ENCODE measurements around the gene CLSTN2. TPM values are rescaled to one million over a fixed set of nuclear protein-coding genes. Genes with fewer than 3 reads are reported as not detected.
A peak's percentile ranks its signal among the peaks of the same experiment; 100 is the strongest.

The CLSTN2 gene
- total RNA-seq, 1 donor from 2014 or later: 16.0 TPM

DNA sequence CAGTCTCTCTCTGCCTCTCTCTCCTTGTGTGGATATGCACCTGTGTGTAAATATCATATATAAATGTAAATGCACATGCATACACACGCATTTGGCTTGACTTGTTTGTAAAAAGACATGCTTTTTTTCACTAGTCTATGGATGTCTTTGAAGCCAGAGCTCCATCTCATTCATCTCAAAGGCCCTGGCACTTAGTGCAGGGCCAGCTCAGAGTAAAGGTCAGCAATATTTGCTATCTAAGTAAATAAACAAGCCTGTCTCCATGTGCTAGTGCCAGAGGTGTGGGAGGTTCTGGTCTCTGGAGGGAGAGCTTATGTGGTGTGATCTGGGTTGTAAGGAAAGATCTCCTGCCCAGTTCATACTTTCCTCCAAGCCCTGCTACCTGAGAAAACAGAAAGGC, 5.6 kb downstream of the CLSTN2 start:
- TF ChIP-seq POLR2AphosphoS5 (IDR thresholded peaks at IDR 0.05; ENCODE audit: insufficient read depth in 1 of 2, low read depth in 1 of 2): no peak
- TF ChIP-seq, protein P1, sequence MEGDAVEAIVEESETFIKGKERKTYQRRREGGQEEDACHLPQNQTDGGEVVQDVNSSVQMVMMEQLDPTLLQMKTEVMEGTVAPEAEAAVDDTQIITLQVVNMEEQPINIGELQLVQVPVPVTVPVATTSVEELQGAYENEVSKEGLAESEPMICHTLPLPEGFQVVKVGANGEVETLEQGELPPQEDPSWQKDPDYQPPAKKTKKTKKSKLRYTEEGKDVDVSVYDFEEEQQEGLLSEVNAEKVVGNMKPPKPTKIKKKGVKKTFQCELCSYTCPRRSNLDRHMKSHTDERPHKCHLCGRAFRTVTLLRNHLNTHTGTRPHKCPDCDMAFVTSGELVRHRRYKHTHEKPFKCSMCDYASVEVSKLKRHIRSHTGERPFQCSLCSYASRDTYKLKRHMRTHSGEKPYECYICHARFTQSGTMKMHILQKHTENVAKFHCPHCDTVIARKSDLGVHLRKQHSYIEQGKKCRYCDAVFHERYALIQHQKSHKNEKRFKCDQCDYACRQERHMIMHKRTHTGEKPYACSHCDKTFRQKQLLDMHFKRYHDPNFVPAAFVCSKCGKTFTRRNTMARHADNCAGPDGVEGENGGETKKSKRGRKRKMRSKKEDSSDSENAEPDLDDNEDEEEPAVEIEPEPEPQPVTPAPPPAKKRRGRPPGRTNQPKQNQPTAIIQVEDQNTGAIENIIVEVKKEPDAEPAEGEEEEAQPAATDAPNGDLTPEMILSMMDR (IDR thresholded peaks at IDR 0.05): no peak
- TF ChIP-seq POLR2A (IDR thresholded peaks at IDR 0.05): no peak
- DNase-seq (ENCODE audit: extremely low spot score in 2 of 2): peak in 1 of 2 donors; percentile 62
- no peaks in the 10 kb centered on the region for H3K27me3 ChIP-seq
- H3K9me3 ChIP-seq: no peaks in the 10 kb centered on the region
- no peak overlapping the region for H3K27ac ChIP-seq
- intact Hi-C loops (cut with DNase I): no loop called here
- peaks cover 2% of the 10 kb centered on the region for H3K4me1 ChIP-seq
- H3K4me3 ChIP-seq: no peak overlapping the region
- no peaks in the 10 kb centered on the region for H3K36me3 ChIP-seq

DNA sequence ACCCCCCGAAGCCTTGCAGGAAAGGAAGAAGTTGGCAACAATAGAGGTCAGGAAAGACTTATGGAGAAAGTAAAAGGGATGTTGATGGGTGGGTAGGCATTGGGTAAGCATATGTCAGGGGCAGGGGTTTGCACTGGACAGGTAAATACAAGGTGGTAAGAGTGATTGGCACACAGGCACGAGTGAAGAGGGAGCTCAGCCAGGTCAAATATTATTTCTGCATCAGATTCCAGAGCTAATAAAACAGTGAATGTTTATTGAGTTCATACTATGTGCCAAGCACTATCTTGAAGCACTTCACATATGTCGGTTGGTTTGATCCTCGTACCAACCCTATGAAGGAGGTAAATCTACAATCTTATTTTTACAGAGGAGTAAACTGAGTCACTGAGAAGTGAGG, 6.6 kb downstream of the CLSTN2 start:
- H3K27ac ChIP-seq: no peak overlapping the region
- no peaks in the 10 kb centered on the region for H3K4me1 ChIP-seq
- no peaks in the 10 kb centered on the region for H3K36me3 ChIP-seq
- intact Hi-C loops (cut with DNase I): no loop called here
- H3K4me3 ChIP-seq: no peak overlapping the region
- no peaks in the 10 kb centered on the region for H3K9me3 ChIP-seq
- no peaks in the 10 kb centered on the region for H3K27me3 ChIP-seq
- no peak for TF ChIP-seq POLR2A (IDR thresholded peaks at IDR 0.05)
- TF ChIP-seq POLR2AphosphoS5 (IDR thresholded peaks at IDR 0.05; ENCODE audit: insufficient read depth in 1 of 2, low read depth in 1 of 2): no peak
- TF ChIP-seq, protein P1 (IDR thresholded peaks at IDR 0.05): no peak
- peak in 1 of 2 donors; percentile 16 for DNase-seq (ENCODE audit: extremely low spot score in 2 of 2)

DNA sequence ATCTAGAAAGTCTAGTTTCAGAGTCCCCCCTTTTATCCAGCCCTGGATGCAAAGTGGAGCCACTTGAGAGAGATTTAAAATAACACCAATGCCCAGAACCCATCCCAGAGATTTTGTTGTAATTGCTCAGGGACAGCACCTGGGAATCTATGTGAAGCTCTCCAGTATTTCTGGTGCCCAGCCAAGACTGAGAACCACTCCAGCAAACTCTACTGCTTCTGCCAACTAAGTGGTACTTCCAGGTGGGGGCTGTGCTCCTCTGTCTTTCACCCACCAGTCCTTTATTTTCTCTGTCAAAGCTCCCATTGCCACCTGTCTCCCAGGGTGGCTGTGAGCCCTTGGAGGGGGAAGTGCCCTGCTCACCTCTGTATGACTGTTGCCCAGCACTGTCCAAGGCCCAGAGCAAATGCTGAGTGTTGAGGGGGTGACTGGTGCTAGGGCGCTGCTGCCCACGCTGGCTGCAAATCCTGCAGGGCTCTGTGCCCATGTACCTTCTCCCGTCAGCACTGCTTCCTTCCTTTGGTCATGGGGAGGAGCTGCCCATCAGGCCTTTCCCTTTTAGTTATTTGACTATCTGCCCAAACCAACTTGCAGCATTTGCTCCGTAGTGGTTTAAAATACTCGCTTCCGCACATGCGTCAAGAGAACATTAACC, 9.4 kb downstream of the CLSTN2 start:
- peak in 1 of 2 donors; percentile 67 for DNase-seq (ENCODE audit: extremely low spot score in 2 of 2)
- Histone ChIP-seq H3K36me3 (no peaks in the 10 kb centered on the region), H3K4me3 (no peak overlapping the region), H3K4me1 (no peaks in the 10 kb centered on the region), H3K9me3 (no peaks in the 10 kb centered on the region), H3K27ac (no peak overlapping the region), H3K27me3 (no peaks in the 10 kb centered on the region)
- TF ChIP-seq POLR2A (IDR thresholded peaks at IDR 0.05) (no peak), POLR2AphosphoS5 (IDR thresholded peaks at IDR 0.05; ENCODE audit: insufficient read depth in 1 of 2, low read depth in 1 of 2) (no peak)
- TF ChIP-seq, protein P1 (IDR thresholded peaks at IDR 0.05): no peak
- intact Hi-C loops (cut with DNase I): no loop called here

DNA sequence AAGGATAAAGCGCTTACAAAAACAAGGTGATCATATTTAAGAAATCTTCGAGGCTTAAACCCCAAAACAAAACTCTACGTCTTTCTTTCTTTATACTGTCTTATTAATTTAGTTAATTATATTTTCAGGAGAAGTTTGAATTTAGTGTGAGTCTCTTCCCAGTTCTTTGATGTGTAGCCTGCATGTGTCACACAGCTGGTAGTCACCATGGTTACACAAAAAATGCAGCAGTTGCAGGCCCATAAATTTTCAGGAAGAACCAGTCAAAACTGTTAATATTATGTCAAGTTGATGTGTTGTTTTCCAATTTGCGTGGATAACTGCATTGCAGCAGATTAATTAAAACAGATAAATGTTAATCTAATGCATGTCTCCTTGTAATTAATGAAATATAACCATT, 10.4 kb downstream of the CLSTN2 start:
- H3K4me1 ChIP-seq: no peaks in the 10 kb centered on the region
- intact Hi-C loops (cut with DNase I): no loop called here
- no peak for DNase-seq (ENCODE audit: extremely low spot score in 2 of 2)
- no peak for TF ChIP-seq POLR2AphosphoS5 (IDR thresholded peaks at IDR 0.05; ENCODE audit: insufficient read depth in 1 of 2, low read depth in 1 of 2)
- H3K27me3 ChIP-seq: no peaks in the 10 kb centered on the region
- H3K9me3 ChIP-seq: no peaks in the 10 kb centered on the region
- H3K4me3 ChIP-seq: no peak overlapping the region
- H3K27ac ChIP-seq: no peak overlapping the region
- no peaks in the 10 kb centered on the region for H3K36me3 ChIP-seq

DNA sequence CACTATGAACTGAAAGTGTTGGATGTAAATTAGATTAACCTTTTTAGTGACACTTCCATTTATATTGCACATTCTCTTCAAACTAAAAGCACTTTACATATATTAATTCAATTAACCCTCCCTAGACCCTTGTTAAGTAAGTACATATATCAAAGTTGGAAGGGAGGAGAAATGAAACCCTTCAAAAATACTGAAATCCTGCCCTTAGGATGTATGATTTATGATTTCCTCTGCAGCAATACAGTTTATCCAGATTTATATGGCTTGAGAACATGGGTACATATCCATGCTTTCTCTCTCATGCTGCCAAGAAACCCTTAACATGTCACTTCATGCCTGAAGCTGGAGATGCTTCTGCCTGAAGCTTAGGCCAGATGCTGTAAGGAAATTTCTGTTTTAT, 11.0 kb downstream of the CLSTN2 start:
- Histone ChIP-seq H3K36me3 (no peaks in the 10 kb centered on the region), H3K4me1 (no peaks in the 10 kb centered on the region), H3K27me3 (no peaks in the 10 kb centered on the region), H3K4me3 (no peak overlapping the region), H3K27ac (no peak overlapping the region), H3K9me3 (no peaks in the 10 kb centered on the region)
- no peak for DNase-seq (ENCODE audit: extremely low spot score in 2 of 2)
- TF ChIP-seq POLR2AphosphoS5 (IDR thresholded peaks at IDR 0.05; ENCODE audit: insufficient read depth in 1 of 2, low read depth in 1 of 2) (no peak), POLR2A (IDR thresholded peaks at IDR 0.05) (no peak)
- TF ChIP-seq, protein P1 (IDR thresholded peaks at IDR 0.05): no peak
- intact Hi-C loops (cut with DNase I): no loop called here

Measured in vagina (tissue), 2 donors.